ENCODE data around the gene CMTM8. TPM values are rescaled to one million over a fixed set of nuclear protein-coding genes. Genes with fewer than 3 reads are reported as not detected.
A peak's percentile ranks its signal among the peaks of the same experiment; 100 is the strongest.

CMTM8 gene
- total and polyA plus RNA-seq, 8 donors = 1.3 to 8.1 (median 5.3) TPM; not detected in 2

- intact Hi-C loops (cut with DNase I; ENCODE audit: low total_unique reads) = no loop called here
- TF ChIP-seq EP300 (IDR thresholded peaks at IDR 0.05) = no peak
- TF ChIP-seq POLR2AphosphoS5 (IDR thresholded peaks at IDR 0.05) = no peak
- no peak for TF ChIP-seq CTCF (IDR thresholded peaks at IDR 0.05)
- TF ChIP-seq POLR2A (IDR thresholded peaks at IDR 0.05) = no peak
- Histone ChIP-seq H3K9me3 (no peaks in the 10 kb centered on the region), H3K27me3 (no peaks in the 10 kb centered on the region), H3K4me1 (peaks cover 15 to 63% (median 37%) of the 10 kb centered on the region in 4 donors), H3K36me3 (no peaks in the 10 kb centered on the region), H3K27ac (peak overlapping the region; percentile 38 to 70 (median 43)), H3K4me3 (no peak overlapping the region)
- WGBS, 5 donors = 41 to 57% (median 53%) methylated on average over 7 of the region's 7 CpGs
- DNase-seq = peak; percentile 39 to 73
Observed at GRCh38 chr3:32406486-32407408, 168.3 kb downstream of the CMTM8 start.

- H3K4me3 ChIP-seq = no peak overlapping the region
- WGBS, 5 donors = 70 to 89% (median 79%) methylated on average over 10 of the region's 10 CpGs
- H3K27me3 ChIP-seq = no peaks in the 10 kb centered on the region
- no peaks in the 10 kb centered on the region for H3K9me3 ChIP-seq
- intact Hi-C loops (cut with DNase I; ENCODE audit: low total_unique reads) = no loop called here
- no peaks in the 10 kb centered on the region for H3K36me3 ChIP-seq
- H3K27ac ChIP-seq = peak overlapping the region in 1 of 5 donors; percentile 35
- no peak for DNase-seq
- TF ChIP-seq EP300 (IDR thresholded peaks at IDR 0.05) (no peak), POLR2AphosphoS5 (IDR thresholded peaks at IDR 0.05) (no peak), POLR2A (IDR thresholded peaks at IDR 0.05) (no peak), CTCF (IDR thresholded peaks at IDR 0.05) (no peak)
- peaks cover 18 to 44% (median 21%) of the 10 kb centered on the region in 4 donors for H3K4me1 ChIP-seq
Observed at GRCh38 chr3:32410367-32411246, 172.1 kb downstream of the CMTM8 start.

DNA sequence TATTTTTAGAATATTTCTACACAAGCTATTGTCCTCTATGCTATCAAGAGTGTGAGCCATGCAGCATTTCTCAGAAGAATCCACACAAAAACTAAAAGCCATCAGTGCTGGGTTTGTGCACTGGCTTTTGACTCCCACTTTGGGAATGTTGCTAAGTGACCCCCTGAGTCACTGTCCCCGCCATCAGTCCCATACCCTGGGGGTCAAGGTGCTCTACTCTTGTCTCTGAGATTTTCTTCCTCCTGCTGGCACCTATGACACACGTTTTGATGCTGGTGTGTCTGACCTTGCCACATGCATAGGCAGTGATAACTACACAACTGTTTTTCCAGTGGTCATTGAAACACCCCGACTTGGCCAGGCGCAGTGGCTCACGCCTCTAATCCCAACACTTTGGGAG lies 173.0 kb downstream of the CMTM8 start:
- peaks cover 15 to 39% (median 16%) of the 10 kb centered on the region in 4 donors for H3K4me1 ChIP-seq
- no peak for DNase-seq
- WGBS, 5 donors = 82 to 94% (median 91%) methylated on average over 5 of the region's 5 CpGs
- intact Hi-C loops (cut with DNase I; ENCODE audit: low total_unique reads) = no loop called here
- no peaks in the 10 kb centered on the region for H3K9me3 ChIP-seq
- no peak overlapping the region for H3K4me3 ChIP-seq
- TF ChIP-seq EP300 (IDR thresholded peaks at IDR 0.05) = no peak
- TF ChIP-seq POLR2AphosphoS5 (IDR thresholded peaks at IDR 0.05) = no peak
- no peak for TF ChIP-seq POLR2A (IDR thresholded peaks at IDR 0.05)
- TF ChIP-seq CTCF (IDR thresholded peaks at IDR 0.05) = no peak
- no peaks in the 10 kb centered on the region for H3K27me3 ChIP-seq
- no peak overlapping the region for H3K27ac ChIP-seq
- no peaks in the 10 kb centered on the region for H3K36me3 ChIP-seq

GRCh38 chr3:32412887-32413286 lies 174.4 kb downstream of the CMTM8 start:
- intact Hi-C loops (cut with DNase I; ENCODE audit: low total_unique reads) = no loop called here
- Histone ChIP-seq H3K27me3 (no peaks in the 10 kb centered on the region), H3K27ac (no peak overlapping the region), H3K9me3 (no peaks in the 10 kb centered on the region), H3K4me1 (peaks cover 11 to 28% (median 16%) of the 10 kb centered on the region in 4 donors), H3K36me3 (no peaks in the 10 kb centered on the region), H3K4me3 (no peak overlapping the region)
- WGBS, 5 donors = 88 to 94% (median 92%) methylated on average over 3 of the region's 3 CpGs
- no peak for DNase-seq
- TF ChIP-seq POLR2AphosphoS5 (IDR thresholded peaks at IDR 0.05) (no peak), EP300 (IDR thresholded peaks at IDR 0.05) (no peak), CTCF (IDR thresholded peaks at IDR 0.05) (no peak), POLR2A (IDR thresholded peaks at IDR 0.05) (no peak)
